Vagina (tissue), 2 donors: ENCODE data around the gene TAF4B. TPM values are rescaled to one million over a fixed set of nuclear protein-coding genes. Genes with fewer than 3 reads are reported as not detected.

Source experiments
- DNase-seq, 2 donors: peaks; one replicate each; pipeline ENCODE4 v3.0.0-alpha.2; 2017; ENCODE audit errors: extremely low spot score in 2 of 2
- H3K27ac ChIP-seq: fragments of 200-600 bp; sonication (generic); one replicate; pipeline ENCODE4 v1.5.1; 2019
- H3K27me3 ChIP-seq: fragments of 200-600 bp; sonication (generic); one replicate; pipeline ENCODE4 v1.5.1; 2019
- H3K36me3 ChIP-seq, 2 donors: fragments of 200-600 bp; sonication (generic); one replicate each; pipeline ENCODE4 v1.5.1; 2017 to 2019
- H3K4me1 ChIP-seq: fragments of 200-600 bp; sonication (generic); one replicate; pipeline ENCODE4 v1.5.1; 2019
- H3K4me3 ChIP-seq, 2 donors: fragments of 200-600 bp; sonication (generic); 1 replicate in 1 of 2; 2 replicates in 1 of 2; pipeline ENCODE4 v1.5.1; 2016 to 2019
- H3K9me3 ChIP-seq: fragments of 200-600 bp; sonication (generic); one replicate; pipeline ENCODE4 v1.5.1; 2019
- POLR2A ChIP-seq, 2 donors: fragments of 450-650 bp; IDR thresholded peaks; one replicate each; pipeline ENCODE4 v1.6.1; 2017; ENCODE audit warnings: antibody characterized with exemption in 2 of 2, mild to moderate bottlenecking in 2 of 2, moderate library complexity in 2 of 2
- POLR2AphosphoS5 ChIP-seq, 2 donors: sonication (generic); formaldehyde crosslinking; IDR thresholded peaks; one replicate each; pipeline ENCODE4 v1.9.0; 2017; ENCODE audit warnings: antibody characterized with exemption in 2 of 2, mild to moderate bottlenecking in 2 of 2, low read depth in 1 of 2; ENCODE audit not compliant: insufficient read depth in 1 of 2
- intact Hi-C: fragments of 100-400 bp; cut with DNase I; formaldehyde crosslinking; loops from one replicate; pipeline ENCODE4 v1.15.1; 2023
- total RNA-seq: library from RNA; depleted of rRNA; stranded (reverse); fragments of >200 nt; gene quantifications from one replicate; pipeline ENCODE4 v1.2.3, GENCODE V29; 2016
- TF ChIP-seq, protein P1 (sequence below), 3 experiments: fragments of 450-650 bp in 2 of 3; fragments of 200-600 bp in 1 of 3; sonication (generic) in 1 of 3; IDR thresholded peaks; one replicate each; pipeline ENCODE4 v1.5.1; 2017 to 2019; ENCODE audit warnings: antibody characterized with exemption in 3 of 3, mild to moderate bottlenecking in 2 of 3, moderate library complexity in 2 of 3

TAF4B gene
- total RNA-seq, 1 donor from 2014 or later = 16.0 TPM

DNA sequence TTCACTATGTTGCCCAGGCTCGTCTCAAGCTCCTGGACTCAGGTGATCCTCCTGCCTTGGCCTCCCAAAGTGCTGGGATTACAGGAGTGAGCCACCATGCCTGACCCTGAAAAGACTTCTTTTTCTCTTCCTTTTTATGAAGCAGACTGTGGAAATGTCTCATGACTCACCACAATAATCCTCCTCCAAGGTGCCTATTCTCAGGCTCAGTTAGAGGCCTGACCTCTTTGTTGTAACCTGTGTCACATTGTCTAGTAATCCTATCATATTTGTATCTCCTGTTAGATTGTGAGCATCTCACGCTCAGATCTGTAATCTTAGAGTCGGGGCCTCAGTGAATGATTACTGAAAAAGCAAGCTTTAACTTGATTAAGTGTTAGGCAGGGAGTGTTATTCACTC is 18.3 kb upstream of the TAF4B start:
- Histone ChIP-seq H3K27ac (no peak overlapping the region), H3K27me3 (no peaks in the 10 kb centered on the region), H3K4me3 (no peak overlapping the region), H3K9me3 (no peaks in the 10 kb centered on the region), H3K36me3 (no peaks in the 10 kb centered on the region), H3K4me1 (no peaks in the 10 kb centered on the region)
- TF ChIP-seq POLR2AphosphoS5 (IDR thresholded peaks at IDR 0.05; ENCODE audit: insufficient read depth in 1 of 2, low read depth in 1 of 2) (no peak), POLR2A (IDR thresholded peaks at IDR 0.05) (no peak)
- TF ChIP-seq, protein P1, sequence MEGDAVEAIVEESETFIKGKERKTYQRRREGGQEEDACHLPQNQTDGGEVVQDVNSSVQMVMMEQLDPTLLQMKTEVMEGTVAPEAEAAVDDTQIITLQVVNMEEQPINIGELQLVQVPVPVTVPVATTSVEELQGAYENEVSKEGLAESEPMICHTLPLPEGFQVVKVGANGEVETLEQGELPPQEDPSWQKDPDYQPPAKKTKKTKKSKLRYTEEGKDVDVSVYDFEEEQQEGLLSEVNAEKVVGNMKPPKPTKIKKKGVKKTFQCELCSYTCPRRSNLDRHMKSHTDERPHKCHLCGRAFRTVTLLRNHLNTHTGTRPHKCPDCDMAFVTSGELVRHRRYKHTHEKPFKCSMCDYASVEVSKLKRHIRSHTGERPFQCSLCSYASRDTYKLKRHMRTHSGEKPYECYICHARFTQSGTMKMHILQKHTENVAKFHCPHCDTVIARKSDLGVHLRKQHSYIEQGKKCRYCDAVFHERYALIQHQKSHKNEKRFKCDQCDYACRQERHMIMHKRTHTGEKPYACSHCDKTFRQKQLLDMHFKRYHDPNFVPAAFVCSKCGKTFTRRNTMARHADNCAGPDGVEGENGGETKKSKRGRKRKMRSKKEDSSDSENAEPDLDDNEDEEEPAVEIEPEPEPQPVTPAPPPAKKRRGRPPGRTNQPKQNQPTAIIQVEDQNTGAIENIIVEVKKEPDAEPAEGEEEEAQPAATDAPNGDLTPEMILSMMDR (IDR thresholded peaks at IDR 0.05) = no peak
- intact Hi-C loops = no loop called here
- no peak for DNase-seq

DNA sequence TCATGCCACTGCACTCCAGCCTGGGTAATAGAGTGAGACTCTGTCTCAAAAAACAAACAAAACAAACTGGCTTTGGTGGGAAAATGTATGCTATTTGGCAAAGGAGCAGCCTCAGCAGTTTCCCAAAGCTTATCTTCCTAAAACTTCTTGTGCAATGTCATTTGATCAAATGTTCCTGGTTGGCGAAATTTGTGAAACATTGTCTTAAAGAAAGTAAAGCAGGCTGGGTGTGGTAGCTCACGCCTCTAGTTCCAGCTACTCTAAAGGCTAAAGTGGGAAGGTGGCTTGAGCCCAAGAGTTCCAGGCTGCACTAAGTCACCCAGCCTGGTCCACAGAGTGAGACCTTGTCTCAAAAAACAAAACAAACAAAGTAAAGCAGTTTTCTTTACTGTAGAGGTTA is 17.3 kb upstream of the TAF4B start:
- no peaks in the 10 kb centered on the region for H3K4me1 ChIP-seq
- no peak for TF ChIP-seq POLR2AphosphoS5 (IDR thresholded peaks at IDR 0.05; ENCODE audit: insufficient read depth in 1 of 2, low read depth in 1 of 2)
- no peak for TF ChIP-seq POLR2A (IDR thresholded peaks at IDR 0.05)
- TF ChIP-seq, protein P1 (IDR thresholded peaks at IDR 0.05) = no peak

DNA sequence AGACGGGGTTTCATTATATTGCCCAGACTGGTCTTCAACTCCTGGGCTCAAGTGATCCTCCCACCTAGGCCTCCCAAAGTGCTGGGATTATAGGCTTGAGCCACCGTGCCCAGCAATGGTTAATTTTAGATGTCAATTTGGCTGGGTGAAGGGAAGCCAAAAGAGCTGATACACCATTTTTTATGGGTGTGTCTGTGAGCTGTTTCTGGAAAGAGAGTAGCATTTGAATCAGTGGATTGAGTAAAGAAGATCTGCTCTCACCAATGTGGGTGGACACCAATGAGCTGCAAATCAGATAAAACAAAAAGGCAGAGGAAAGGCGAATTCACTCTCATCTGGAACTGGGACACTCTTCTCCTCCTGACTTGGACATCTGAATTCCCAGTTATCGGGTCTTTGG is 16.1 kb upstream of the TAF4B start:
- Histone ChIP-seq H3K27me3 (no peaks in the 10 kb centered on the region), H3K27ac (no peak overlapping the region), H3K4me3 (no peak overlapping the region), H3K9me3 (no peaks in the 10 kb centered on the region), H3K36me3 (no peaks in the 10 kb centered on the region), H3K4me1 (no peaks in the 10 kb centered on the region)
- TF ChIP-seq POLR2AphosphoS5 (IDR thresholded peaks at IDR 0.05; ENCODE audit: insufficient read depth in 1 of 2, low read depth in 1 of 2) (no peak), POLR2A (IDR thresholded peaks at IDR 0.05) (no peak)
- TF ChIP-seq, protein P1 (IDR thresholded peaks at IDR 0.05) = no peak
- no peak for DNase-seq
- intact Hi-C loops = loop anchor here (10.0 kb wide), 1 partner anchor 1865 kb away; no protein-coding TSS in a partner anchor

More for the DNA sequence above, 17.3 kb upstream of the TAF4B start:
- Histone ChIP-seq H3K27me3 (no peaks in the 10 kb centered on the region), H3K27ac (no peak overlapping the region), H3K4me3 (no peak overlapping the region), H3K9me3 (no peaks in the 10 kb centered on the region), H3K36me3 (no peaks in the 10 kb centered on the region)
- intact Hi-C loops = no loop called here
- DNase-seq = no peak

DNA sequence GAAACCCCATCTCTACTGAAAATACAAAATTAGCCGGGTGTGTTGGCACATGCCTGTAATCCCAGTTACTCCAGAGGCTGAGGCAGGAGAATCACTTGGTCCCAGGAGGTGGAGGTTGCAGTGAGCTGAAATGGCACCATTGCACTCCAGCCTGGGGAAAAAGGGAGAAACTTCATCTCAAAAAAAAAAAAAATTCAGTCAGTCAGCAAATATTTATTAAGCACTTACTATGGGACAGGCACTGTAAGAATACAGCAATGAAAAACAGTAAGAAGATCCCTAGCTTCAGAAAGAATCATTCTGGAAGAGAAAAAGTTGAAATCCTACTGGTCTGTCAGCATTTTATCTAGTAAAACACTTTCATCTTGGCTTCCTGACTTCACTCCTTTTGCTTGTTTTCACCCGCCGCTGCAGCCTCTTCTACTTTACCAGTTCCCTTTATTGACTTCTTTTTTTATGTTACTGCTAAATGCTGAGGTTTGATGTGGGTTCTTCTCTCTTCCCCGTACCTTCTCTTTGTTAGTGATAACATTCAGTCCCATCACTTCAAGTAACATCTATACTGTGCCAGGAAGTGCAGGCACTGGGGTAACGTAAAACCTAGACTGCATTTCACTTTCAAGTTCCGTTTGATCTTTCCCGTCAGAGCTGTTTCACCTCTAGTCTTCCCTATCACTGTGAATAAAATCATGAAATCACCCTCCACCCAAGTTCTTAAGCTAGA is 10.8 kb upstream of the TAF4B start:
- Histone ChIP-seq H3K4me3 (no peak overlapping the region), H3K36me3 (no peaks in the 10 kb centered on the region), H3K27me3 (no peaks in the 10 kb centered on the region), H3K9me3 (no peaks in the 10 kb centered on the region), H3K4me1 (no peaks in the 10 kb centered on the region), H3K27ac (no peak overlapping the region)
- no peak for DNase-seq
- TF ChIP-seq POLR2A (IDR thresholded peaks at IDR 0.05) (no peak), POLR2AphosphoS5 (IDR thresholded peaks at IDR 0.05; ENCODE audit: insufficient read depth in 1 of 2, low read depth in 1 of 2) (no peak)
- TF ChIP-seq, protein P1 (IDR thresholded peaks at IDR 0.05) = no peak
- intact Hi-C loops = loop anchor here (10.0 kb wide), 1 partner anchor 1859 kb away; no protein-coding TSS in a partner anchor

DNA sequence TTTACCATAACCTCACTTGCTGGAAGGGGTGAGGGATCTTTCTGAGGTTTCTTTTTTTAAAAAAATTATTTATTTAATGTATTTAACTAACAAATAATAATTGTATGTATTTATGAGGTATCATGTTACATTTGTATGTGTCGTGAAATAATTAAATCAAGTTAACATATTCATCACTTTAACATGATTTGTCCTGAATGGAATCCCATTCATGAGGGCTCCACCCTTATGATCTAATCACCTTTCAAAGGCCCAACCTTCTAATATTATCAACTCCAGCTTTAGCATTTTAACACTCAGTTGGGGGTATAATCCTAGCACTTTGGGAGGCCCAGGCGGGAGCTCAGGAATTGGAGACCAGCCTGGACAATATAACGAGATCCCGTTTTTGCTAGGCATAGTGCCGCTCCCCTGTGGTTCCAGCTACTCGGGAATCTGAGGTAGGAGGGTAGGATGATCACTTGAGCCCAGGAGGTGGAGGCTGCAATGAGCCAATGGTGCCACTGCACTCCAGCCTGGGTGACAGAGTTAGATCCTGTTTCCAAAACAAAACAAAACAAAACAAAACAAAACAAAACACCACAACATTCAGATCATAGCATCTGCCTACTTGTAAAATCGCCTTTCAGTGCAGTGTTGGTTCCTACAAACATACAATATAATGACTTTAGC is 1.1 kb upstream of the TAF4B start:
- Histone ChIP-seq H3K9me3 (no peaks in the 10 kb centered on the region), H3K27me3 (no peaks in the 10 kb centered on the region), H3K4me1 (peaks cover 18% of the 10 kb centered on the region), H3K36me3 (no peaks in the 10 kb centered on the region), H3K4me3 (no peak overlapping the region), H3K27ac (no peak overlapping the region)
- no peak for DNase-seq
- TF ChIP-seq, protein P1 (IDR thresholded peaks at IDR 0.05) = no peak
- no peak for TF ChIP-seq POLR2AphosphoS5 (IDR thresholded peaks at IDR 0.05; ENCODE audit: insufficient read depth in 1 of 2, low read depth in 1 of 2)
- TF ChIP-seq POLR2A (IDR thresholded peaks at IDR 0.05) = no peak
- intact Hi-C loops = no loop called here
